Measurements from ENCODE around the gene KCTD3. TPM values are rescaled to one million over a fixed set of nuclear protein-coding genes. Genes with fewer than 3 reads are reported as not detected.

The KCTD3 gene
- total RNA-seq = 48.1 and 48.7 TPM in 2 replicates

DNA sequence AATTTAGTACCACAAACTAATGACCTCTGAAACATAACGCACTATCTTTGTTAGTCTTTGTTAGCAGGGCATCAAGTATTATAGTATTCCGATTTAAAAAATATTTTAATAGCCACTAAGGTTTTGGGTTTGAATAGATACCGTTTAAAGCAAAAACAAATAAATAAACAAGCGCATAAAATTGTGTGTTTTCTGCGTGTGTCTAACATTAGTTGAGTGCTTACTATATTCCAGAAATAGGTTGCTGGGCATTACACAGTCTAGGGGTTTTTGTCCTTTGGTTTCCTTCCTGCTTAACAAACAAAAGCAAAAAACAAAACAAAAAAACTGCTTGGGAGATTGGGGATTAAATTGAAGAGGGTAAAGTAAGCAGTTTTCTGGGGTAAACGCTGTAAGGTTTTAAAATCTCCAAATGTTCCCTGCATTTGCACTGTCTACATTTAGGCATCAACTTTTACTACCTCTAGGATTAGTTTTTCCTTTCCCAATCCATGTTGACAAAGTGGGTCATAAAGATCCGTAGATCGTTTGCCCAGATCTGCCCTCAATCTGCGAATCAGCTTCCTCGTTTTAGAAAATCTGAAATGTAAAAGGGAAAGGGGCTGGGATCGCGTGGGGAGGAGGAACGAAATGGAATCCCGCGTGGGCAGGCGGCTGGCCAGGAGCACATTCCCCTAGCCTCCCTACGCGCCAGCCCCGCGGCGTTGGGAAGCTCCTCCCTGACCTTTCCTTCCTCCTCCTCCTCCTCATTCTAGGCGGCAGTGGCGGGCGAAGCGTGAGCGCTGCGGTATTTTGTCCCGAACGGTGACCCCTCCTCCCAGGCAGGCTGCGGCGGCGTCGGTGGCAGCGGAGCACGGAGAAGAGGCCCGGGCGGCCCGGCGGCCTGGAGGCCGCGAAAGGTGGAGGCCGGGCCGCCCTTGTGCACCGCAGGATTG, at the start of gene KCTD3:
TSS of gene KCTD3 (plus strand) at position 749 of the 935 bp plus-strand sequence. CDS start 382 bp downstream, outside the sequence.

